KMS-11 (cell line): ENCODE data around the gene MLEC.

Source experiments
- H2AFZ ChIP-seq: fragments of 200-600 bp; sonication (generic); 2 replicates; pipeline ENCODE4 v1.6.1; 2016; ENCODE audit warnings: antibody characterized with exemption, mixed run types, low read depth
- H3K27ac ChIP-seq: fragments of 200-600 bp; sonication (generic); 2 replicates; pipeline ENCODE4 v1.6.1; 2016; ENCODE audit warnings: mild to moderate bottlenecking, mixed run types
- H3K27me3 ChIP-seq: fragments of 200-600 bp; sonication (generic); 2 replicates; pipeline ENCODE4 v1.6.1; 2017; ENCODE audit warnings: mild to moderate bottlenecking, low read depth, mixed run types, moderate library complexity; ENCODE audit not compliant: insufficient read depth
- H3K36me3 ChIP-seq: fragments of 200-600 bp; sonication (generic); 2 replicates; pipeline ENCODE4 v1.6.1; 2017; ENCODE audit warnings: mild to moderate bottlenecking, mixed run types; ENCODE audit not compliant: insufficient read depth
- H3K4me1 ChIP-seq: fragments of 200-600 bp; sonication (generic); 2 replicates; pipeline ENCODE4 v1.6.1; 2016; ENCODE audit warnings: mild to moderate bottlenecking, low read depth, mixed run types; ENCODE audit not compliant: poor library complexity, severe bottlenecking
- H3K4me2 ChIP-seq: fragments of 200-600 bp; sonication (generic); 2 replicates; pipeline ENCODE4 v1.7.0; 2016; ENCODE audit warnings: mild to moderate bottlenecking, mixed run types
- H3K4me3 ChIP-seq: fragments of 200-600 bp; sonication (generic); IDR thresholded peaks from 2 replicates; pipeline ENCODE4 v1.6.1; 2017; ENCODE audit warnings: low read depth, low read length, mixed read lengths; ENCODE audit not compliant: insufficient read depth
- H3K79me2 ChIP-seq: fragments of 200-600 bp; sonication (generic); 2 replicates; pipeline ENCODE4 v1.6.1; 2016; ENCODE audit warnings: low read depth, mixed run types; ENCODE audit not compliant: insufficient read depth
- H3K9ac ChIP-seq: fragments of 200-600 bp; sonication (generic); 2 replicates; pipeline ENCODE4 v1.6.1; 2016; ENCODE audit warnings: mild to moderate bottlenecking, mixed run types
- H4K20me1 ChIP-seq: fragments of 200-600 bp; sonication (generic); 2 replicates; pipeline ENCODE4 v1.6.1; 2016; ENCODE audit warnings: mild to moderate bottlenecking, mixed run types; ENCODE audit not compliant: insufficient read depth
- TF ChIP-seq, protein P1 (sequence below): fragments of 200-600 bp; sonication (generic); conservative IDR thresholded peaks from 2 replicates; pipeline ENCODE4 v1.6.1; 2017; ENCODE audit warnings: low read depth, mild to moderate bottlenecking, antibody characterized with exemption, low read length, moderate library complexity, mixed read lengths

MLEC gene

DNA sequence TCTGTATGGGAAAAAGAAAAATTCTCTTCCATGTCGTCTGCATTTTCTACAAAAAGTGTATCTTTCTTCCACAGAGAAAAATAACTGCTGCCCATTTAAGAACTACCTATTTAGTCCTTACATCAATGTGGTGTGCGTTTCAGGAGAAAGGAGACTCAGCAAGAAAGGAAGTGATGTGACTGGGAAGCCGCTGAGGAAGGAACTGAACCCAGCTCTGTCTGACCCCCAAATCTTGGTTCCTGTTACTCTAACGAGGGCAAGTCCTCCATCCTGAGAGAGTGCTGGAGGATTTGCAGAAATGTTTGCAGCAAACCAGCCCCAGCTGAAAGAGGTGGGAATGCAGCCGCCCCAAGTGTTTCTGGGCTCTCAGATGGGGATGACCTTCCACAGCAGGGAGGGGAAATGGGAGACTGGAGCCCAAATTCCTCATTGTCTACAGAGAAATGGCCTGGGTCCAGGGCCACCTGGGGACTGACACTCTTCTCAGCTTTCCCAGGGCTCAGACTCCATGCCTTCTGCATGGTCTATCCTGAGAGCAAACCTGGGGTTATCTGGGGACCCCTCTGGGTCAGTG lies 6.7 kb upstream of the MLEC start:
- Histone ChIP-seq H3K27ac (no peak overlapping the region), H3K4me1 (peaks cover 18% of the 10 kb centered on the region), H3K36me3 (no peaks in the 10 kb centered on the region), H3K9ac (no peak overlapping the region), H3K79me2 (no peaks in the 10 kb centered on the region), H3K4me3 (no peak overlapping the region), H4K20me1 (no peaks in the 10 kb centered on the region), H2AFZ (no peak overlapping the region), H3K4me2 (no peak overlapping the region), H3K27me3 (no peaks in the 10 kb centered on the region)
- TF ChIP-seq, protein P1, sequence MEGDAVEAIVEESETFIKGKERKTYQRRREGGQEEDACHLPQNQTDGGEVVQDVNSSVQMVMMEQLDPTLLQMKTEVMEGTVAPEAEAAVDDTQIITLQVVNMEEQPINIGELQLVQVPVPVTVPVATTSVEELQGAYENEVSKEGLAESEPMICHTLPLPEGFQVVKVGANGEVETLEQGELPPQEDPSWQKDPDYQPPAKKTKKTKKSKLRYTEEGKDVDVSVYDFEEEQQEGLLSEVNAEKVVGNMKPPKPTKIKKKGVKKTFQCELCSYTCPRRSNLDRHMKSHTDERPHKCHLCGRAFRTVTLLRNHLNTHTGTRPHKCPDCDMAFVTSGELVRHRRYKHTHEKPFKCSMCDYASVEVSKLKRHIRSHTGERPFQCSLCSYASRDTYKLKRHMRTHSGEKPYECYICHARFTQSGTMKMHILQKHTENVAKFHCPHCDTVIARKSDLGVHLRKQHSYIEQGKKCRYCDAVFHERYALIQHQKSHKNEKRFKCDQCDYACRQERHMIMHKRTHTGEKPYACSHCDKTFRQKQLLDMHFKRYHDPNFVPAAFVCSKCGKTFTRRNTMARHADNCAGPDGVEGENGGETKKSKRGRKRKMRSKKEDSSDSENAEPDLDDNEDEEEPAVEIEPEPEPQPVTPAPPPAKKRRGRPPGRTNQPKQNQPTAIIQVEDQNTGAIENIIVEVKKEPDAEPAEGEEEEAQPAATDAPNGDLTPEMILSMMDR = no peak

DNA sequence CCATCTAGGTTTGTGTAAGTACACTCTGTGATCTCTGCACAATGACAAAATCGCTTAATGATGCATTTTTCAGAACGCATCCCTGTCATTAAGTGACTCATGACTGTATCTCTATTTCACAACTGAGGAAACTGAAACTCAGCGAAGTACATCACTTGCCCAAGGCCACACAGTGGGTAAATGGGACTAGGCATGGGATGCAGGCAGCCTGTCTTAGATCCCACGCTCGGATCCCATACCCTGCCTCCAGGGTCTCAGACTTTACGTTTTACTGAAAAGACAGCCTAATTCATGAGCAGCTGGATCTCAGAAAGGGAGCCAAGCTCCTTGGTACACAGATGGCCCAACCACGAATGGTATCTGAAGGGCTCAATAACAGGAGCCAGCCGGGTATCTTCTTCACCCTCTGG lies 2.4 kb upstream of the MLEC start:
- TF ChIP-seq, protein P1 = no peak
- peaks cover 12% of the 10 kb centered on the region for H4K20me1 ChIP-seq
- H3K4me2 ChIP-seq = peak overlapping the region; percentile 59
- H3K4me3 ChIP-seq = no peak overlapping the region
- H3K79me2 ChIP-seq = peaks cover 23% of the 10 kb centered on the region; the same call in 1 of the 2 replicates
- no peaks in the 10 kb centered on the region for H3K27me3 ChIP-seq
- H2AFZ ChIP-seq = peak overlapping the region; percentile 4; the same call in 1 of the 2 replicates
- peak overlapping the region; percentile 10; the same call in 1 of the 2 replicates for H3K27ac ChIP-seq
- no peaks in the 10 kb centered on the region for H3K36me3 ChIP-seq
- no peak overlapping the region for H3K9ac ChIP-seq
- peaks cover 28% of the 10 kb centered on the region for H3K4me1 ChIP-seq

DNA sequence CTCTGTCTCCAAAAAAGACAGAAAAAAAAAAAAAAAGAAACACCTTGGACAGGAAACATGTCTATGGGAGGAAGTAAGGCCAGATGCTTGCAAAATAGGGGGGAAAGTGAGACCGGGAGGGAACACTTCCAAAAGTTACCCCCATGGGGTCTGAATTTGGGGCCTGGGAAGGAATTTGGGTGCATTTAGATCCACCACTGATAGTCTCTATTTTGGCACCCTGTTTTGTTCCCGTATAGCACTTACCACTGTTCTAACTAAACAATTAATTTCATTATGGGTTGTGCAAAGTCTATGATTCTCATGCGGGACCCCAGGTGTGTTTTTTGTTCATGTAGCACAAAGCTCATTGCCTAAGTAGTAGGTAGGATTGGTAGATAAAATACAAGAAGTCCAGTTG lies 1.4 kb upstream of the MLEC start:
- Histone ChIP-seq H3K79me2 (peaks cover 33% of the 10 kb centered on the region; the same call in 1 of the 2 replicates), H3K27me3 (no peaks in the 10 kb centered on the region), H4K20me1 (peaks cover 20% of the 10 kb centered on the region), H3K4me1 (peaks cover 38% of the 10 kb centered on the region), H3K4me2 (peak overlapping the region; percentile 92), H2AFZ (peak overlapping the region; percentile 61; the same call in 1 of the 2 replicates), H3K27ac (no peak overlapping the region), H3K4me3 (no peak overlapping the region), H3K36me3 (no peaks in the 10 kb centered on the region), H3K9ac (peak overlapping the region; percentile 25; the same call in 1 of the 2 replicates)
- TF ChIP-seq, protein P1 = no peak

DNA sequence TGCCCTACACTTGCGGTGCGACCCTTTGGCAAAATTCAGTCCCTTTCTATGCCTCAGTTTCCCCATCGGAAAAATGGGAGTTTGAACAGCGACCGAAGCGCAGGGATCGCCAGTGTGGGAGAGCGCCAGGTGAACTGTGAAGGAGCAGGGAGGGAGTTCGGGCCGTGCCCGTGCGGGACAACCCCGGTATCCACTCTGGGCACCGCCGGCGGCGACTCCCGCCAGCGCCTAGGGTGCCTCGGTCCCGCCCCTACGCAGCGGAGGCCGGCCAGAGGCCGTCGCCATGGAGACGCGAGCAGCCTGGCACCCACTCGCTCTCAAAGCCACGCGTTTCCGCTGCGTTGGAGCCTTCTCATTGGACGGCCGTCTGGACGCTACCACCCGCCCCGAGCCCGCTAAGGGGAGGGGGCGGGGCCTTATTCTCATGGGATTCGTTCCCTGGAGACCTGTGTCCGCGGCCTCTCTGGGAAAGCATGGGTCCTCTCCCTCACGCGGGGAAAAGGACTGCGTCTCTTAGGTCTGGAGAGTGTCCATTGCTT lies 729 bp upstream of the MLEC start:
- peaks cover 40% of the 10 kb centered on the region for H3K79me2 ChIP-seq
- TF ChIP-seq, protein P1 = no peak
- no peaks in the 10 kb centered on the region for H3K27me3 ChIP-seq
- peaks cover 38% of the 10 kb centered on the region for H3K4me1 ChIP-seq
- H2AFZ ChIP-seq = peak overlapping the region; percentile 61; the same call in 1 of the 2 replicates
- H3K36me3 ChIP-seq = no peaks in the 10 kb centered on the region
- peaks cover 20% of the 10 kb centered on the region for H4K20me1 ChIP-seq
- H3K27ac ChIP-seq = peak overlapping the region; percentile 71
- H3K9ac ChIP-seq = peak overlapping the region; percentile 61; the same call in 1 of the 2 replicates
- H3K4me2 ChIP-seq = peak overlapping the region; percentile 92
- H3K4me3 ChIP-seq = no peak overlapping the region
